Stimulated activated naive B cell treated with anti-CD40 and anti-IgM and Interleukin-4, amounts not matched to agents 10 μg/mL and 1 μg/mL and 100 μg/mL, for 72 hours (primary cell): ENCODE data around the gene PTPRK.
A peak's percentile ranks its signal among the peaks of the same experiment; 100 is the strongest.

Source experiments
- ATAC-seq, 2 donors: fragments of 150-1000 bp; cut with Tn5 transposase; replicated peaks; 2 replicates each; pipeline ENCODE4 v1.10.0; 2021; ENCODE audit warnings: moderate library complexity in 1 of 2
- DNase-seq: peaks from one replicate; pipeline ENCODE4 v3.0.0; 2021
- H3K27ac Mint-ChIP-seq: one replicate; pipeline ENCODE4 v1.8.0; 2022; ENCODE audit warnings: mild to moderate bottlenecking, mixed read lengths
- H3K27me3 Mint-ChIP-seq, 2 donors: one replicate each; pipeline ENCODE4 v1.8.0; 2022; ENCODE audit warnings: mixed read lengths in 2 of 2
- H3K36me3 Mint-ChIP-seq, 2 donors: one replicate each; pipeline ENCODE4 v1.8.0; 2022; ENCODE audit warnings: mixed read lengths in 2 of 2, mild to moderate bottlenecking in 1 of 2
- H3K4me1 Mint-ChIP-seq, 2 donors: one replicate each; pipeline ENCODE4 v1.8.0; 2022; ENCODE audit warnings: mixed read lengths in 2 of 2, mild to moderate bottlenecking in 1 of 2
- H3K4me3 Mint-ChIP-seq, 2 donors: one replicate each; pipeline ENCODE4 v1.8.0; 2022; ENCODE audit warnings: mild to moderate bottlenecking in 2 of 2, mixed read lengths in 2 of 2, moderate library complexity in 1 of 2
- H3K9me3 Mint-ChIP-seq, 2 donors: one replicate each; pipeline ENCODE4 v1.8.0; 2022; ENCODE audit warnings: mixed read lengths in 2 of 2, mild to moderate bottlenecking in 1 of 2

Gene PTPRK

GRCh38 chr6:128155826-128156225 is 364.6 kb downstream of the PTPRK start:
- DNase-seq: no peak
- Mint-ChIP-seq H3K27me3 (no peaks in the 10 kb centered on the region), H3K36me3 (peaks cover 4 to 5% of the 10 kb centered on the region in 2 donors), H3K9me3 (peaks cover 0 to 2% of the 10 kb centered on the region in 2 donors), H3K4me3 (no peak overlapping the region), H3K4me1 (peaks cover 6 to 8% of the 10 kb centered on the region in 2 donors), H3K27ac (no peak overlapping the region)
- no peak for ATAC-seq

GRCh38 chr6:128152551-128152950 is 367.8 kb downstream of the PTPRK start:
- DNase-seq (no peak), ATAC-seq (no peak)
- H3K27me3 Mint-ChIP-seq: no peaks in the 10 kb centered on the region
- H3K4me3 Mint-ChIP-seq: no peak overlapping the region
- H3K27ac Mint-ChIP-seq: no peak overlapping the region
- peaks cover 9 to 10% of the 10 kb centered on the region in 2 donors for H3K4me1 Mint-ChIP-seq
- peaks cover 0 to 2% of the 10 kb centered on the region in 2 donors for H3K9me3 Mint-ChIP-seq
- peaks cover 4 to 9% of the 10 kb centered on the region in 2 donors for H3K36me3 Mint-ChIP-seq

- no peak overlapping the region for H3K4me3 Mint-ChIP-seq
- DNase-seq (no peak), ATAC-seq (no peak)
- H3K27me3 Mint-ChIP-seq: no peaks in the 10 kb centered on the region
- H3K27ac Mint-ChIP-seq: no peak overlapping the region
- H3K9me3 Mint-ChIP-seq: no peaks in the 10 kb centered on the region
- peaks cover 4 to 9% of the 10 kb centered on the region in 2 donors for H3K36me3 Mint-ChIP-seq
- H3K4me1 Mint-ChIP-seq: peaks cover 6% of the 10 kb centered on the region in 2 donors
These were observed 370.0 kb downstream of the PTPRK start for GRCh38 chr6:128150376-128150775.

- Mint-ChIP-seq H3K27ac (no peak overlapping the region), H3K4me1 (peaks cover 6 to 9% of the 10 kb centered on the region in 2 donors), H3K36me3 (peaks cover 4 to 9% of the 10 kb centered on the region in 2 donors), H3K4me3 (no peak overlapping the region), H3K27me3 (no peaks in the 10 kb centered on the region), H3K9me3 (no peaks in the 10 kb centered on the region)
- ATAC-seq: no peak
- no peak for DNase-seq
These were observed 370.6 kb downstream of the PTPRK start for GRCh38 chr6:128149796-128150195.

GRCh38 chr6:128144320-128144719 is 376.1 kb downstream of the PTPRK start:
- DNase-seq: no peak
- Mint-ChIP-seq H3K4me3 (no peak overlapping the region), H3K4me1 (peaks cover 10 to 29% of the 10 kb centered on the region in 2 donors), H3K9me3 (peaks cover 0 to 2% of the 10 kb centered on the region in 2 donors), H3K36me3 (peaks cover 0 to 4% of the 10 kb centered on the region in 2 donors), H3K27me3 (no peaks in the 10 kb centered on the region), H3K27ac (no peak overlapping the region)
- peak in 1 of 2 donors; percentile 44 for ATAC-seq

GRCh38 chr6:128141932-128142331 is 378.5 kb downstream of the PTPRK start:
- no peak for ATAC-seq
- H3K9me3 Mint-ChIP-seq: peaks cover 0 to 2% of the 10 kb centered on the region in 2 donors

GRCh38 chr6:128139519-128139918 is 380.9 kb downstream of the PTPRK start:
- Mint-ChIP-seq H3K4me3 (no peak overlapping the region), H3K27ac (no peak overlapping the region), H3K36me3 (peaks cover 0 to 3% of the 10 kb centered on the region in 2 donors), H3K27me3 (no peaks in the 10 kb centered on the region), H3K4me1 (peaks cover 15 to 31% of the 10 kb centered on the region in 2 donors), H3K9me3 (peaks cover 0 to 2% of the 10 kb centered on the region in 2 donors)
- ATAC-seq: no peak
- no peak for DNase-seq

More at GRCh38 chr6:128141932-128142331, 378.5 kb downstream of the PTPRK start:
- Mint-ChIP-seq H3K27ac (no peak overlapping the region), H3K36me3 (no peaks in the 10 kb centered on the region), H3K27me3 (no peaks in the 10 kb centered on the region), H3K4me1 (peaks cover 11 to 29% of the 10 kb centered on the region in 2 donors), H3K4me3 (no peak overlapping the region)
- no peak for DNase-seq

GRCh38 chr6:128138694-128139093 is 381.7 kb downstream of the PTPRK start:
- Mint-ChIP-seq H3K4me3 (no peak overlapping the region), H3K9me3 (no peaks in the 10 kb centered on the region), H3K36me3 (peaks cover 0 to 3% of the 10 kb centered on the region in 2 donors), H3K27me3 (no peaks in the 10 kb centered on the region), H3K4me1 (peaks cover 11 to 27% of the 10 kb centered on the region in 2 donors), H3K27ac (no peak overlapping the region)
- DNase-seq: no peak
- no peak for ATAC-seq

GRCh38 chr6:128135325-128135724 is 385.1 kb downstream of the PTPRK start:
- peak overlapping the region; percentile 39 for H3K27ac Mint-ChIP-seq
- H3K4me3 Mint-ChIP-seq: no peak overlapping the region
- no peaks in the 10 kb centered on the region for H3K9me3 Mint-ChIP-seq
- DNase-seq: no peak
- H3K36me3 Mint-ChIP-seq: peaks cover 3 to 5% of the 10 kb centered on the region in 2 donors
- H3K4me1 Mint-ChIP-seq: peaks cover 10 to 21% of the 10 kb centered on the region in 2 donors
- H3K27me3 Mint-ChIP-seq: no peaks in the 10 kb centered on the region
- peak; percentile 46 to 64 for ATAC-seq

GRCh38 chr6:128131566-128131965 is 388.8 kb downstream of the PTPRK start:
- peaks cover 6 to 8% of the 10 kb centered on the region in 2 donors for H3K4me1 Mint-ChIP-seq
- DNase-seq (no peak), ATAC-seq (no peak)
- H3K4me3 Mint-ChIP-seq: no peak overlapping the region
- no peaks in the 10 kb centered on the region for H3K27me3 Mint-ChIP-seq
- H3K36me3 Mint-ChIP-seq: peaks cover 6 to 13% of the 10 kb centered on the region in 2 donors
- no peak overlapping the region for H3K27ac Mint-ChIP-seq
- no peaks in the 10 kb centered on the region for H3K9me3 Mint-ChIP-seq

GRCh38 chr6:128131036-128131435 is 389.4 kb downstream of the PTPRK start:
- DNase-seq (no peak), ATAC-seq (no peak)
- Mint-ChIP-seq H3K36me3 (peaks cover 6 to 13% of the 10 kb centered on the region in 2 donors), H3K27me3 (no peaks in the 10 kb centered on the region), H3K4me1 (peaks cover 6 to 8% of the 10 kb centered on the region in 2 donors), H3K27ac (no peak overlapping the region), H3K4me3 (no peak overlapping the region), H3K9me3 (no peaks in the 10 kb centered on the region)

- H3K27ac Mint-ChIP-seq: no peak overlapping the region
These were observed 390.7 kb downstream of the PTPRK start for GRCh38 chr6:128129679-128130078.

GRCh38 chr6:128127650-128128049 is 392.7 kb downstream of the PTPRK start:
- Mint-ChIP-seq H3K4me1 (peaks cover 9 to 10% of the 10 kb centered on the region in 2 donors), H3K27ac (no peak overlapping the region), H3K4me3 (no peak overlapping the region), H3K9me3 (no peaks in the 10 kb centered on the region), H3K36me3 (peaks cover 3 to 15% of the 10 kb centered on the region in 2 donors), H3K27me3 (no peaks in the 10 kb centered on the region)
- DNase-seq: no peak
- no peak for ATAC-seq

More at GRCh38 chr6:128129679-128130078, 390.7 kb downstream of the PTPRK start:
- H3K27me3 Mint-ChIP-seq: no peaks in the 10 kb centered on the region
- ATAC-seq (no peak), DNase-seq (no peak)
- H3K4me3 Mint-ChIP-seq: no peak overlapping the region
- H3K9me3 Mint-ChIP-seq: no peaks in the 10 kb centered on the region
- peaks cover 6 to 8% of the 10 kb centered on the region in 2 donors for H3K4me1 Mint-ChIP-seq
- H3K36me3 Mint-ChIP-seq: peaks cover 3 to 16% of the 10 kb centered on the region in 2 donors

- H3K27ac Mint-ChIP-seq: no peak overlapping the region
- no peak overlapping the region for H3K4me3 Mint-ChIP-seq
- ATAC-seq: peak in 1 of 2 donors; percentile 60
- H3K4me1 Mint-ChIP-seq: peaks cover 9 to 16% of the 10 kb centered on the region in 2 donors
- no peaks in the 10 kb centered on the region for H3K9me3 Mint-ChIP-seq
- DNase-seq: no peak
- peaks cover 3 to 11% of the 10 kb centered on the region in 2 donors for H3K36me3 Mint-ChIP-seq
- no peaks in the 10 kb centered on the region for H3K27me3 Mint-ChIP-seq
These were observed 395.7 kb downstream of the PTPRK start for GRCh38 chr6:128124713-128125112.

GRCh38 chr6:128121610-128122009 is 398.8 kb downstream of the PTPRK start:
- H3K27me3 Mint-ChIP-seq: no peaks in the 10 kb centered on the region
- ATAC-seq: no peak

More at GRCh38 chr6:128121610-128122009, 398.8 kb downstream of the PTPRK start:
- no peak overlapping the region for H3K4me3 Mint-ChIP-seq
- no peaks in the 10 kb centered on the region for H3K9me3 Mint-ChIP-seq
- DNase-seq: no peak
- H3K4me1 Mint-ChIP-seq: peaks cover 7 to 16% of the 10 kb centered on the region in 2 donors
- no peak overlapping the region for H3K27ac Mint-ChIP-seq
- peaks cover 0 to 3% of the 10 kb centered on the region in 2 donors for H3K36me3 Mint-ChIP-seq
